WTC11 (cell line): ENCODE data around the gene DOHH. TPM values are rescaled to one million over a fixed set of nuclear protein-coding genes. Genes with fewer than 3 reads are reported as not detected.

Experiments
- ATAC-seq: fragments of 200-7000 bp; cut with Tn5 transposase; 2 replicates; pipeline ENCODE4 v1.10.0; 2021; ENCODE audit warnings: mild to moderate bottlenecking, moderate library complexity
- CTCF ChIA-PET: fragments of 300-600 bp; sonication (Branson Sonifier 250); formaldehyde crosslinking; loops from one replicate; lab custom pipeline; 2021; ENCODE audit warnings: antibody characterized with exemption; lab: Charles Lee
- POLR2A ChIA-PET: fragments of 350-600 bp; sonication (Branson Sonifier 250); formaldehyde crosslinking; loops from one replicate; lab custom pipeline; 2021; ENCODE audit warnings: antibody characterized with exemption; lab: Charles Lee
- DNase-seq: peaks from one replicate; pipeline ENCODE4 v3.0.0; 2021; ENCODE audit warnings: low spot score
- H3K27ac Mint-ChIP-seq: 2 replicates; pipeline ENCODE4 v1.8.0; 2021; ENCODE audit warnings: mixed read lengths
- H3K27me3 Mint-ChIP-seq: 2 replicates; pipeline ENCODE4 v1.8.0; 2021; ENCODE audit warnings: low read depth, mild to moderate bottlenecking, moderate library complexity, mixed read lengths
- H3K36me3 Mint-ChIP-seq: 2 replicates; pipeline ENCODE4 v1.8.0; 2021; ENCODE audit warnings: mixed read lengths
- H3K4me1 Mint-ChIP-seq: 2 replicates; pipeline ENCODE4 v1.8.0; 2022; ENCODE audit warnings: mixed read lengths
- H3K4me3 Mint-ChIP-seq: 2 replicates; pipeline ENCODE4 v1.8.0; 2021; ENCODE audit warnings: mild to moderate bottlenecking, moderate library complexity, mixed read lengths
- H3K9me3 Mint-ChIP-seq: 2 replicates; pipeline ENCODE4 v1.8.0; 2021; ENCODE audit warnings: mixed read lengths
- CBFB ChIP-seq: sonication (generic); formaldehyde crosslinking; IDR thresholded peaks from 2 replicates; pipeline ENCODE4 v1.8.1; 2022; ENCODE audit warnings: mild to moderate bottlenecking, low read depth, missing genetic modification reagents
- ESRRA ChIP-seq: sonication (generic); formaldehyde crosslinking; IDR thresholded peaks from 2 replicates; pipeline ENCODE4 v1.8.1; 2022; ENCODE audit warnings: mild to moderate bottlenecking, missing genetic modification reagents, borderline replicate concordance
- IRF2 ChIP-seq: sonication (generic); formaldehyde crosslinking; IDR thresholded peaks from 2 replicates; pipeline ENCODE4 v1.8.0; 2022; ENCODE audit warnings: low read depth, missing genetic modification reagents, borderline replicate concordance
- KAT7 ChIP-seq: sonication (generic); formaldehyde crosslinking; IDR thresholded peaks from 2 replicates; pipeline ENCODE4 v1.8.1; 2023; ENCODE audit warnings: missing genetic modification reagents, mild to moderate bottlenecking, borderline replicate concordance
- NFYB ChIP-seq: sonication (generic); formaldehyde crosslinking; conservative IDR thresholded peaks from 2 replicates; pipeline ENCODE4 v1.8.0; 2022; ENCODE audit warnings: low read depth, missing genetic modification reagents
- SMAD4 ChIP-seq: sonication (generic); formaldehyde crosslinking; IDR thresholded peaks from 2 replicates; pipeline ENCODE4 v1.8.0; 2022; ENCODE audit warnings: mild to moderate bottlenecking, missing genetic modification reagents
- ZNF232 ChIP-seq: sonication (generic); formaldehyde crosslinking; IDR thresholded peaks from 2 replicates; pipeline ENCODE4 v1.8.0; 2022; ENCODE audit warnings: mild to moderate bottlenecking, missing genetic modification reagents
- total RNA-seq: library from RNA; stranded (reverse); gene quantifications from 3 replicates; pipeline ENCODE4 v1.2.3, GENCODE V29; 2021
- TF ChIP-seq, protein P1 (sequence below): sonication (generic); formaldehyde crosslinking; IDR thresholded peaks from 2 replicates; pipeline ENCODE4 v1.8.1; 2022; ENCODE audit warnings: mild to moderate bottlenecking, moderate library complexity, missing genetic modification reagents
- TF ChIP-seq, protein P2 (sequence below): sonication (generic); formaldehyde crosslinking; IDR thresholded peaks from 2 replicates; pipeline ENCODE4 v1.8.1; 2023; ENCODE audit warnings: mild to moderate bottlenecking, missing genetic modification reagents
- TF ChIP-seq, protein P3 (sequence below): sonication (generic); formaldehyde crosslinking; IDR thresholded peaks from 2 replicates; pipeline ENCODE4 v1.8.0; 2022; ENCODE audit warnings: missing genetic modification reagents
- TF ChIP-seq, protein P4 (sequence below): fragments of 250-450 bp; sonication (Bioruptor Pico); IDR thresholded peaks from 2 replicates; pipeline ENCODE4 v1.9.0; 2021; ENCODE audit warnings: mild to moderate bottlenecking
- TF ChIP-seq, protein P5 (sequence below): fragments of 200-600 bp; IDR thresholded peaks from 2 replicates; pipeline ENCODE4 v1.8.0; 2022; ENCODE audit warnings: antibody characterized with exemption
- TF ChIP-seq, protein P6 (sequence below): sonication (generic); formaldehyde crosslinking; IDR thresholded peaks from 2 replicates; pipeline ENCODE4 v1.8.0; 2023; ENCODE audit warnings: mild to moderate bottlenecking, missing genetic modification reagents

The DOHH gene
- total RNA-seq, 1 experiment from 2014 or later = 22.2 TPM

DNA sequence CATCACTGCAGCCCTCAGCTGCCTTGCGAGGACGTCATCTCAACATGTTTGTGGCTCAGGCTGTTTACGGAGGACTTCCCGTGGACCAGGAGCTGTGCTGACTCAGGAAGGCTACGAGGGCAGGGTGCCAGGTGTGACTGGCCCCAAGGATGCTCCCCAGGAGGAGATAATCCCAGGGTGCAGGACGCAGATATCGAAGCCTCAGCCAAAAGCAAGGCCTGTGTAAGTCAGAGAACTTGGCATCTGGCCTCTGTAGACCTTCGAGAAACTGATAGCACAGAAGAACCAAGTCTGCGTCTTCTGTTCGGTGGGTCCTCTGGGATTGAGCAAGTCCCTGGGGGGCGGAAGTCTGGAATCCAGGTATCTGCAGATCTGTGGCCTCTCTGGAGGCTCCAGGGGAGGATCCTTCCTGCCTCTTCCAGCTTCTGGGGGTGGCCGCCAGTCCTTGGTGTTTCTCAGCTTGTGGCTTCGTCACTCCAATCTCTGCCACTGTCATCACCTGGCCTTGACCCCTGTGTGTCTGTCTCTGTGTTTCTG is 2.6 kb upstream of the DOHH start:
- peaks cover under 1% of the 10 kb centered on the region for H3K36me3 Mint-ChIP-seq

DNA sequence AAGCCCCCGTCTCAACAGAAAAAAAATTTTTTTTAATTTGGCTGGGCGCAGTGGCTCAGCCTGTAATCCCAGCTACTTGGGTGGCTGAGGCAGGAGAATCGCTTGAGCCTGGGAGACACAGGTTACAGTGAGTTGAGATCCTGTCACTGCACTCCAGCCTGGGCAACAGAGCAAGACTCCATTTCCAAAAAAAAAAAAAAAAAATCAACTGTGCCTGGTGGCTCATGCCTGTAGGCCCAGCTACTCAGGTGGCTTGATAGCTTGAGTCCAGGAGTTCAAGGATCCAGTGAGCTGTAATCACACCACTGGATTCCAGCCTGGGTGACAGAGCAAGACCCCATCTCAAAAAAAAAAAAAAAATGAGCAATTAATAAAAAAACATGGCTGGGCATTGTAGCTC is 1.3 kb upstream of the DOHH start:
- Mint-ChIP-seq H3K9me3 (no peaks in the 10 kb centered on the region), H3K27ac (no peak overlapping the region), H3K4me1 (peaks cover 16% of the 10 kb centered on the region), H3K27me3 (no peaks in the 10 kb centered on the region), H3K36me3 (peaks cover 14% of the 10 kb centered on the region), H3K4me3 (no peak overlapping the region)
- ChIA-PET POLR2A (no interaction called here), CTCF (interaction anchor here (0.7 to 2.3 kb wide), 5 partner anchors 17 to 853 kb away, joined by 3 to 23 read pairs (median 4); no protein-coding TSS in a partner anchor)
- TF ChIP-seq, protein P1, sequence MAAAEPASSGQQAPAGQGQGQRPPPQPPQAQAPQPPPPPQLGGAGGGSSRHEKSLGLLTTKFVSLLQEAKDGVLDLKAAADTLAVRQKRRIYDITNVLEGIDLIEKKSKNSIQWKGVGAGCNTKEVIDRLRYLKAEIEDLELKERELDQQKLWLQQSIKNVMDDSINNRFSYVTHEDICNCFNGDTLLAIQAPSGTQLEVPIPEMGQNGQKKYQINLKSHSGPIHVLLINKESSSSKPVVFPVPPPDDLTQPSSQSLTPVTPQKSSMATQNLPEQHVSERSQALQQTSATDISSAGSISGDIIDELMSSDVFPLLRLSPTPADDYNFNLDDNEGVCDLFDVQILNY (CRISPR knock-in tag) = no peak
- TF ChIP-seq, protein P2, sequence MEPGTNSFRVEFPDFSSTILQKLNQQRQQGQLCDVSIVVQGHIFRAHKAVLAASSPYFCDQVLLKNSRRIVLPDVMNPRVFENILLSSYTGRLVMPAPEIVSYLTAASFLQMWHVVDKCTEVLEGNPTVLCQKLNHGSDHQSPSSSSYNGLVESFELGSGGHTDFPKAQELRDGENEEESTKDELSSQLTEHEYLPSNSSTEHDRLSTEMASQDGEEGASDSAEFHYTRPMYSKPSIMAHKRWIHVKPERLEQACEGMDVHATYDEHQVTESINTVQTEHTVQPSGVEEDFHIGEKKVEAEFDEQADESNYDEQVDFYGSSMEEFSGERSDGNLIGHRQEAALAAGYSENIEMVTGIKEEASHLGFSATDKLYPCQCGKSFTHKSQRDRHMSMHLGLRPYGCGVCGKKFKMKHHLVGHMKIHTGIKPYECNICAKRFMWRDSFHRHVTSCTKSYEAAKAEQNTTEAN = no peak
- TF ChIP-seq ZNF232 (CRISPR knock-in tag) (no peak), SMAD4 (CRISPR knock-in tag) (no peak)
- TF ChIP-seq, protein P3, sequence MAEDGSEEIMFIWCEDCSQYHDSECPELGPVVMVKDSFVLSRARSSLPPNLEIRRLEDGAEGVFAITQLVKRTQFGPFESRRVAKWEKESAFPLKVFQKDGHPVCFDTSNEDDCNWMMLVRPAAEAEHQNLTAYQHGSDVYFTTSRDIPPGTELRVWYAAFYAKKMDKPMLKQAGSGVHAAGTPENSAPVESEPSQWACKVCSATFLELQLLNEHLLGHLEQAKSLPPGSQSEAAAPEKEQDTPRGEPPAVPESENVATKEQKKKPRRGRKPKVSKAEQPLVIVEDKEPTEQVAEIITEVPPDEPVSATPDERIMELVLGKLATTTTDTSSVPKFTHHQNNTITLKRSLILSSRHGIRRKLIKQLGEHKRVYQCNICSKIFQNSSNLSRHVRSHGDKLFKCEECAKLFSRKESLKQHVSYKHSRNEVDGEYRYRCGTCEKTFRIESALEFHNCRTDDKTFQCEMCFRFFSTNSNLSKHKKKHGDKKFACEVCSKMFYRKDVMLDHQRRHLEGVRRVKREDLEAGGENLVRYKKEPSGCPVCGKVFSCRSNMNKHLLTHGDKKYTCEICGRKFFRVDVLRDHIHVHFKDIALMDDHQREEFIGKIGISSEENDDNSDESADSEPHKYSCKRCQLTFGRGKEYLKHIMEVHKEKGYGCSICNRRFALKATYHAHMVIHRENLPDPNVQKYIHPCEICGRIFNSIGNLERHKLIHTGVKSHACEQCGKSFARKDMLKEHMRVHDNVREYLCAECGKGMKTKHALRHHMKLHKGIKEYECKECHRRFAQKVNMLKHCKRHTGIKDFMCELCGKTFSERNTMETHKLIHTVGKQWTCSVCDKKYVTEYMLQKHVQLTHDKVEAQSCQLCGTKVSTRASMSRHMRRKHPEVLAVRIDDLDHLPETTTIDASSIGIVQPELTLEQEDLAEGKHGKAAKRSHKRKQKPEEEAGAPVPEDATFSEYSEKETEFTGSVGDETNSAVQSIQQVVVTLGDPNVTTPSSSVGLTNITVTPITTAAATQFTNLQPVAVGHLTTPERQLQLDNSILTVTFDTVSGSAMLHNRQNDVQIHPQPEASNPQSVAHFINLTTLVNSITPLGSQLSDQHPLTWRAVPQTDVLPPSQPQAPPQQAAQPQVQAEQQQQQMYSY = no peak
- TF ChIP-seq, protein P4, sequence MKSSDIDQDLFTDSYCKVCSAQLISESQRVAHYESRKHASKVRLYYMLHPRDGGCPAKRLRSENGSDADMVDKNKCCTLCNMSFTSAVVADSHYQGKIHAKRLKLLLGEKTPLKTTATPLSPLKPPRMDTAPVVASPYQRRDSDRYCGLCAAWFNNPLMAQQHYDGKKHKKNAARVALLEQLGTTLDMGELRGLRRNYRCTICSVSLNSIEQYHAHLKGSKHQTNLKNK (CRISPR knock-in tag) = no peak
- DNase-seq (no peak), ATAC-seq (no peak)

More for the DNA sequence above, 2.6 kb upstream of the DOHH start:
- Mint-ChIP-seq H3K9me3 (no peaks in the 10 kb centered on the region), H3K27ac (no peak overlapping the region), H3K4me3 (no peak overlapping the region), H3K27me3 (no peaks in the 10 kb centered on the region), H3K4me1 (peaks cover 23% of the 10 kb centered on the region)
- DNase-seq (no peak), ATAC-seq (no peak)
- ChIA-PET CTCF (interaction anchor here (0.7 to 1.6 kb wide), 4 partner anchors 18 to 317 kb away, joined by 3 to 8 read pairs (median 4); partner anchors contain the start of gene NCLN), POLR2A (no interaction called here)
- no peak for TF ChIP-seq CBFB (CRISPR knock-in tag)
- no peak for TF ChIP-seq KAT7
- TF ChIP-seq, protein P5, sequence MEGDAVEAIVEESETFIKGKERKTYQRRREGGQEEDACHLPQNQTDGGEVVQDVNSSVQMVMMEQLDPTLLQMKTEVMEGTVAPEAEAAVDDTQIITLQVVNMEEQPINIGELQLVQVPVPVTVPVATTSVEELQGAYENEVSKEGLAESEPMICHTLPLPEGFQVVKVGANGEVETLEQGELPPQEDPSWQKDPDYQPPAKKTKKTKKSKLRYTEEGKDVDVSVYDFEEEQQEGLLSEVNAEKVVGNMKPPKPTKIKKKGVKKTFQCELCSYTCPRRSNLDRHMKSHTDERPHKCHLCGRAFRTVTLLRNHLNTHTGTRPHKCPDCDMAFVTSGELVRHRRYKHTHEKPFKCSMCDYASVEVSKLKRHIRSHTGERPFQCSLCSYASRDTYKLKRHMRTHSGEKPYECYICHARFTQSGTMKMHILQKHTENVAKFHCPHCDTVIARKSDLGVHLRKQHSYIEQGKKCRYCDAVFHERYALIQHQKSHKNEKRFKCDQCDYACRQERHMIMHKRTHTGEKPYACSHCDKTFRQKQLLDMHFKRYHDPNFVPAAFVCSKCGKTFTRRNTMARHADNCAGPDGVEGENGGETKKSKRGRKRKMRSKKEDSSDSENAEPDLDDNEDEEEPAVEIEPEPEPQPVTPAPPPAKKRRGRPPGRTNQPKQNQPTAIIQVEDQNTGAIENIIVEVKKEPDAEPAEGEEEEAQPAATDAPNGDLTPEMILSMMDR = no peak
- no peak for TF ChIP-seq NFYB (CRISPR knock-in tag)
- TF ChIP-seq SMAD4 (CRISPR knock-in tag) = no peak
- TF ChIP-seq IRF2 (CRISPR knock-in tag) = no peak
- no peak for TF ChIP-seq ESRRA (CRISPR knock-in tag)
- TF ChIP-seq, protein P6, sequence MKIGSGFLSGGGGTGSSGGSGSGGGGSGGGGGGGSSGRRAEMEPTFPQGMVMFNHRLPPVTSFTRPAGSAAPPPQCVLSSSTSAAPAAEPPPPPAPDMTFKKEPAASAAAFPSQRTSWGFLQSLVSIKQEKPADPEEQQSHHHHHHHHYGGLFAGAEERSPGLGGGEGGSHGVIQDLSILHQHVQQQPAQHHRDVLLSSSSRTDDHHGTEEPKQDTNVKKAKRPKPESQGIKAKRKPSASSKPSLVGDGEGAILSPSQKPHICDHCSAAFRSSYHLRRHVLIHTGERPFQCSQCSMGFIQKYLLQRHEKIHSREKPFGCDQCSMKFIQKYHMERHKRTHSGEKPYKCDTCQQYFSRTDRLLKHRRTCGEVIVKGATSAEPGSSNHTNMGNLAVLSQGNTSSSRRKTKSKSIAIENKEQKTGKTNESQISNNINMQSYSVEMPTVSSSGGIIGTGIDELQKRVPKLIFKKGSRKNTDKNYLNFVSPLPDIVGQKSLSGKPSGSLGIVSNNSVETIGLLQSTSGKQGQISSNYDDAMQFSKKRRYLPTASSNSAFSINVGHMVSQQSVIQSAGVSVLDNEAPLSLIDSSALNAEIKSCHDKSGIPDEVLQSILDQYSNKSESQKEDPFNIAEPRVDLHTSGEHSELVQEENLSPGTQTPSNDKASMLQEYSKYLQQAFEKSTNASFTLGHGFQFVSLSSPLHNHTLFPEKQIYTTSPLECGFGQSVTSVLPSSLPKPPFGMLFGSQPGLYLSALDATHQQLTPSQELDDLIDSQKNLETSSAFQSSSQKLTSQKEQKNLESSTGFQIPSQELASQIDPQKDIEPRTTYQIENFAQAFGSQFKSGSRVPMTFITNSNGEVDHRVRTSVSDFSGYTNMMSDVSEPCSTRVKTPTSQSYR = no peak
